H9 (cell line): ENCODE data around the gene TESPA1. TPM values are rescaled to one million over a fixed set of nuclear protein-coding genes. Genes with fewer than 3 reads are reported as not detected.

ENCODE experiments used
- DNase-seq: peaks from one replicate; pipeline ENCODE4 v3.0.0-alpha.2; 2017
- H2AFZ ChIP-seq: one replicate; pipeline ENCODE4 v1.6.1; 2013; ENCODE audit warnings: mild to moderate bottlenecking, low read length, control low read depth, moderate library complexity
- H2AK5ac ChIP-seq: 2 replicates; pipeline ENCODE4 v1.6.1; 2013; ENCODE audit warnings: low read length, control low read depth, mixed read lengths; ENCODE audit not compliant: insufficient read length
- H2BK120ac ChIP-seq: one replicate; pipeline ENCODE4 v1.6.1; 2013; ENCODE audit warnings: low read depth, mild to moderate bottlenecking, low read length, control low read depth, inconsistent platforms; ENCODE audit not compliant: poor library complexity, severe bottlenecking
- H2BK12ac ChIP-seq: 2 replicates; pipeline ENCODE4 v1.6.1; 2013; ENCODE audit warnings: low read length, control low read depth, mixed read lengths, low read depth; ENCODE audit not compliant: insufficient read length
- H2BK15ac ChIP-seq: 2 replicates; pipeline ENCODE4 v1.6.1; 2013; ENCODE audit warnings: low read depth, low read length, control low read depth
- H2BK20ac ChIP-seq: one replicate; pipeline ENCODE4 v1.6.1; 2013; ENCODE audit warnings: low read depth, mild to moderate bottlenecking, low read length, control low read depth, inconsistent platforms; ENCODE audit not compliant: poor library complexity, severe bottlenecking
- H2BK5ac ChIP-seq: 2 replicates; pipeline ENCODE4 v1.6.1; 2013; ENCODE audit warnings: low read length, control low read depth, mixed read lengths; ENCODE audit not compliant: insufficient read length
- H3K14ac ChIP-seq: 2 replicates; pipeline ENCODE4 v1.6.1; 2013; ENCODE audit warnings: low read length, control low read depth; ENCODE audit not compliant: insufficient read depth
- H3K18ac ChIP-seq: 2 replicates; pipeline ENCODE4 v1.6.1; 2013; ENCODE audit warnings: low read depth, mild to moderate bottlenecking, mixed read lengths, low read length, control low read depth; ENCODE audit not compliant: insufficient read length
- H3K23ac ChIP-seq: 2 replicates; pipeline ENCODE4 v1.6.1; 2013; ENCODE audit warnings: low read length, control low read depth, mixed read lengths, low read depth; ENCODE audit not compliant: insufficient read length
- H3K23me2 ChIP-seq: 2 replicates; pipeline ENCODE4 v1.6.1; 2013; ENCODE audit warnings: low read depth, mild to moderate bottlenecking, mixed read lengths, low read length, control low read depth; ENCODE audit not compliant: insufficient read length, poor library complexity, severe bottlenecking
- H3K27ac ChIP-seq: 2 replicates; pipeline ENCODE4 v1.5.1; 2013; ENCODE audit warnings: low read length, control low read depth, mixed read lengths, low read depth; ENCODE audit not compliant: insufficient read length
- H3K27me3 ChIP-seq: 2 replicates; pipeline ENCODE4 v1.6.1; 2013; ENCODE audit warnings: low read length, control low read depth, inconsistent platforms; ENCODE audit not compliant: insufficient read depth
- H3K4ac ChIP-seq: 2 replicates; pipeline ENCODE4 v1.6.1; 2013; ENCODE audit warnings: low read depth, mild to moderate bottlenecking, control low read depth, inconsistent platforms, low read length, moderate library complexity
- H3K4me1 ChIP-seq: 2 replicates; pipeline ENCODE4 v1.6.1; 2013; ENCODE audit warnings: low read length, control low read depth, inconsistent platforms; ENCODE audit not compliant: insufficient read depth
- H3K4me2 ChIP-seq: 2 replicates; pipeline ENCODE4 v1.6.1; 2013; ENCODE audit warnings: low read length, control low read depth, mixed read lengths; ENCODE audit not compliant: insufficient read length, insufficient read depth
- H3K56ac ChIP-seq: 2 replicates; pipeline ENCODE4 v1.6.1; 2013; ENCODE audit warnings: low read depth, mild to moderate bottlenecking, mixed read lengths, low read length, control low read depth; ENCODE audit not compliant: insufficient read length
- H3K79me1 ChIP-seq: 2 replicates; pipeline ENCODE4 v1.6.1; 2013; ENCODE audit warnings: low read depth, mild to moderate bottlenecking, moderate library complexity, low read length, control low read depth, inconsistent platforms; ENCODE audit not compliant: insufficient read depth, poor library complexity, severe bottlenecking
- H3K79me2 ChIP-seq: 2 replicates; pipeline ENCODE4 v1.6.1; 2013; ENCODE audit warnings: low read length, control low read depth, inconsistent platforms; ENCODE audit not compliant: insufficient read depth
- H3K9ac ChIP-seq: 2 replicates; pipeline ENCODE4 v1.6.1; 2013; ENCODE audit warnings: low read length, control low read depth, mixed read lengths; ENCODE audit not compliant: insufficient read length; ENCODE audit errors: extremely low read depth
- H3K9me3 ChIP-seq: one replicate; pipeline ENCODE4 v1.6.1; 2013; ENCODE audit warnings: low read depth, low read length, inconsistent platforms; ENCODE audit not compliant: control insufficient read depth
- H3T11ph ChIP-seq: one replicate; pipeline ENCODE4 v1.6.1; 2013; ENCODE audit warnings: mild to moderate bottlenecking, low read length, control low read depth, inconsistent platforms
- H4K20me1 ChIP-seq: one replicate; pipeline ENCODE4 v1.6.1; 2013; ENCODE audit not compliant: control insufficient read depth, insufficient read length, insufficient read depth
- H4K5ac ChIP-seq: 2 replicates; pipeline ENCODE4 v1.6.1; 2013; ENCODE audit warnings: low read depth, mild to moderate bottlenecking, mixed read lengths, low read length, control low read depth; ENCODE audit not compliant: insufficient read length
- H4K8ac ChIP-seq: replicated peaks from 2 replicates; pipeline ENCODE4 v1.6.1; 2013; ENCODE audit warnings: low read length, control low read depth, mixed read lengths, low read depth; ENCODE audit not compliant: insufficient read length
- H4K91ac ChIP-seq: 2 replicates; pipeline ENCODE4 v1.6.1; 2013; ENCODE audit warnings: low read depth, mild to moderate bottlenecking, moderate library complexity, mixed read lengths, low read length, control low read depth; ENCODE audit not compliant: insufficient read length
- H3K27ac Mint-ChIP-seq, 3 experiments: 2 replicates in 2 of 3; 3 replicates in 1 of 3; pipeline ENCODE4 v1.8.0; 2020 to 2021; ENCODE audit warnings: mixed read lengths in 3 of 3, mild to moderate bottlenecking in 1 of 3, moderate library complexity in 1 of 3
- H3K27me3 Mint-ChIP-seq: 2 replicates; pipeline ENCODE4 v1.8.0; 2021; ENCODE audit warnings: low read depth, mild to moderate bottlenecking, moderate library complexity, mixed read lengths
- H3K36me3 Mint-ChIP-seq, 3 experiments: 2 replicates in 2 of 3; 3 replicates in 1 of 3; pipeline ENCODE4 v1.8.0; 2020 to 2021; ENCODE audit warnings: low read depth in 3 of 3, mixed read lengths in 3 of 3; ENCODE audit not compliant: insufficient read depth in 1 of 3
- H3K4me1 Mint-ChIP-seq, 2 experiments: 2 replicates each; pipeline ENCODE4 v1.8.0; 2020; ENCODE audit warnings: mixed read lengths in 2 of 2
- H3K4me3 Mint-ChIP-seq, 2 experiments: 2 replicates in 1 of 2; 3 replicates in 1 of 2; pipeline ENCODE4 v1.8.0; 2020 to 2021; ENCODE audit warnings: mild to moderate bottlenecking in 2 of 2, mixed read lengths in 2 of 2, moderate library complexity in 1 of 2
- H3K9me3 Mint-ChIP-seq, 2 experiments: 2 replicates in 1 of 2; 3 replicates in 1 of 2; pipeline ENCODE4 v1.8.0; 2020; ENCODE audit warnings: mild to moderate bottlenecking in 2 of 2, mixed read lengths in 2 of 2, moderate library complexity in 1 of 2
- CTCF ChIP-seq: fragments of 200-600 bp; sonication (generic); conservative IDR thresholded peaks from 3 replicates; pipeline ENCODE4 v1.8.0; 2021; ENCODE audit warnings: antibody characterized with exemption, mild to moderate bottlenecking
- WGBS: extraction: QIAGEN DNeasy Blood & Tissue Kit; methylation state at CpG from one replicate; pipeline ENCODE4 v1.1.7; 2013; ENCODE audit warnings: missing lambda C conversion rate, low lambda C conversion rate, mixed read lengths; ENCODE audit not compliant: insufficient read length; ENCODE audit errors: extremely low coverage; 5-methylcytosine and 5-hydroxymethylcytosine counted together
- total RNA-seq: library from RNA; stranded (reverse); gene quantifications from 2 replicates; pipeline ENCODE4 v1.2.1, GENCODE V29; 2021

The TESPA1 gene
- total RNA-seq, 1 experiment from 2014 or later = not detected

- no peak overlapping the region for H2BK20ac ChIP-seq
- no peaks in the 10 kb centered on the region for H3K23me2 ChIP-seq
- no peak overlapping the region for H3K4me3 Mint-ChIP-seq
- H3K4ac ChIP-seq = no peak overlapping the region
- H3K9me3 Mint-ChIP-seq = peaks cover 0 to 3% of the 10 kb centered on the region in 2 experiments; a peak in 2 of 5 replicates
- H3T11ph ChIP-seq = no peak overlapping the region
- peaks cover 8% of the 10 kb centered on the region for H3K4me1 ChIP-seq
- H3K27me3 Mint-ChIP-seq = peaks cover 4% of the 10 kb centered on the region; the same call in 1 of the 2 replicates
- peaks cover 29 to 32% of the 10 kb centered on the region in 2 experiments for H3K4me1 Mint-ChIP-seq
- no peaks in the 10 kb centered on the region for H3K9me3 ChIP-seq
- no peak overlapping the region for H3K27ac Mint-ChIP-seq
- no peak overlapping the region for H2BK5ac ChIP-seq
- H2BK120ac ChIP-seq = no peak overlapping the region
- H3K4me2 ChIP-seq = no peak overlapping the region
- no peaks in the 10 kb centered on the region for H3K27me3 ChIP-seq
- H4K8ac ChIP-seq = no peak overlapping the region
- H3K27ac ChIP-seq = no peak overlapping the region
- WGBS = no CpG with 5 or more reads among the region's 4 CpGs
- H4K91ac ChIP-seq = no peak overlapping the region
- no peak for DNase-seq
- H3K18ac ChIP-seq = no peak overlapping the region
- H3K56ac ChIP-seq = no peak overlapping the region
- no peak overlapping the region for H2BK15ac ChIP-seq
- H2AFZ ChIP-seq = no peak overlapping the region
- no peaks in the 10 kb centered on the region for H4K20me1 ChIP-seq
- no peak overlapping the region for H4K5ac ChIP-seq
- no peak for TF ChIP-seq CTCF
- no peak overlapping the region for H2BK12ac ChIP-seq
- no peaks in the 10 kb centered on the region for H3K79me2 ChIP-seq
- H3K36me3 Mint-ChIP-seq = no peaks in the 10 kb centered on the region
- no peak overlapping the region for H3K9ac ChIP-seq
- no peak overlapping the region for H2AK5ac ChIP-seq
- no peak overlapping the region for H3K23ac ChIP-seq
- no peak overlapping the region for H3K14ac ChIP-seq
- no peaks in the 10 kb centered on the region for H3K79me1 ChIP-seq
Observed at GRCh38 chr12:55001198-55001868, 16.8 kb upstream of the TESPA1 start.
